Endothelial cell of umbilical vein (primary cell): ENCODE measurements around the gene ZBTB8A. TPM values are rescaled to one million over a fixed set of nuclear protein-coding genes. Genes with fewer than 3 reads are reported as not detected.
"Not testable (repeated sequence)": the region's sequence is repeated elsewhere in the genome, so short reads cannot be mapped to it uniquely, and the experiment has no call there.

Experiments
- BruUV-seq: library from RNA; stranded (reverse); fragments of 400-500 nt; replicated peaks from 2 replicates; lab custom pipeline; 2021; lab: Mats Ljungman, UMichigan
- CTCF ChIA-PET: fragments of 300-600, 350-600 bp; sonication (Branson Sonifier 250); formaldehyde crosslinking; loops from one replicate; lab custom pipeline; 2021; ENCODE audit warnings: antibody characterized with exemption, inconsistent platforms; lab: Charles Lee
- POLR2A ChIA-PET: fragments of 300-600, 350-600 bp; sonication (Branson Sonifier 250); formaldehyde crosslinking; loops from one replicate; lab custom pipeline; 2021; ENCODE audit warnings: antibody characterized with exemption, inconsistent platforms; lab: Charles Lee
- DNase-seq: peaks from one replicate; pipeline ENCODE4 v3.0.0-alpha.2; 2011; ENCODE audit warnings: low read depth, low spot score
- FAIRE-seq: peaks from 2 replicates; lab custom pipeline; 2011; peaks lifted over from hg19 to GRCh38; lab: Jason Lieb, UNC
- H2AFZ ChIP-seq: 2 replicates; pipeline ENCODE4 v1.6.0; 2012; ENCODE audit warnings: low read depth, low read length, control low read depth, inconsistent platforms
- H3K27ac ChIP-seq: 2 replicates; pipeline ENCODE4 v1.5.1; 2011; ENCODE audit warnings: low read depth, mild to moderate bottlenecking, control low read depth, low read length, moderate library complexity; ENCODE audit not compliant: insufficient read depth
- H3K27me3 ChIP-seq, 2 experiments: 2 replicates each; pipeline versions ENCODE4 v1.6.0 to v1.6.1; 2011; ENCODE audit warnings: low read length in 2 of 2, mixed read lengths in 1 of 2; ENCODE audit not compliant: control insufficient read depth in 2 of 2, insufficient read depth in 2 of 2
- H3K36me3 ChIP-seq, 2 experiments: 2 replicates in 1 of 2; 3 replicates in 1 of 2; pipeline ENCODE4 v1.5.1; 2011; ENCODE audit warnings: low read length in 2 of 2, mild to moderate bottlenecking in 1 of 2, moderate library complexity in 1 of 2; ENCODE audit not compliant: control insufficient read depth in 2 of 2, insufficient read depth in 2 of 2; ENCODE audit errors: extremely low read depth in 1 of 2
- H3K4me1 ChIP-seq: 3 replicates; pipeline ENCODE4 v1.5.1; 2011; ENCODE audit warnings: mild to moderate bottlenecking, low read length; ENCODE audit not compliant: control insufficient read depth, insufficient read depth; ENCODE audit errors: extremely low read depth
- H3K4me2 ChIP-seq: 2 replicates; pipeline ENCODE4 v1.6.1; 2011; ENCODE audit warnings: low read length, control low read depth, mixed read lengths; ENCODE audit not compliant: insufficient read depth
- H3K4me3 ChIP-seq, 3 experiments: fragments of 200-600 bp in 1 of 3; sonication (generic), shearing (Covaris generic) in 1 of 3; replicated peaks in 1 of 3; 2 replicates each; pipeline ENCODE4 v1.5.1; 2011 to 2016; ENCODE audit warnings: control low read depth in 3 of 3, low read length in 3 of 3, mild to moderate bottlenecking in 2 of 3, inconsistent platforms in 1 of 3, low read depth in 1 of 3, moderate library complexity in 1 of 3; ENCODE audit not compliant: insufficient read depth in 1 of 3
- H3K79me2 ChIP-seq: 2 replicates; pipeline ENCODE4 v1.6.0; 2012; ENCODE audit warnings: low read length, inconsistent platforms; ENCODE audit not compliant: control insufficient read depth, insufficient read depth
- H3K9ac ChIP-seq: replicated peaks from 2 replicates; pipeline ENCODE3; 2011; ENCODE audit warnings: low read length, control low read depth; ENCODE audit not compliant: insufficient read depth; ENCODE audit errors: extremely low read depth
- H3K9me1 ChIP-seq: replicated peaks from 3 replicates; pipeline ENCODE4 v1.6.0; 2011; ENCODE audit warnings: mild to moderate bottlenecking, low read length; ENCODE audit not compliant: control insufficient read depth, insufficient read depth; ENCODE audit errors: extremely low read depth
- H3K9me3 ChIP-seq: replicated peaks from 2 replicates; pipeline ENCODE4 v1.5.1; 2012; ENCODE audit warnings: low read length, inconsistent platforms; ENCODE audit not compliant: control insufficient read depth, insufficient read depth
- H4K20me1 ChIP-seq: replicated peaks from 2 replicates; pipeline ENCODE3; 2011; ENCODE audit warnings: mild to moderate bottlenecking, low read length; ENCODE audit not compliant: control insufficient read depth, insufficient read depth; ENCODE audit errors: extremely low read depth
- CTCF ChIP-seq, 2 donors: IDR thresholded peaks; 1 replicate in 1 of 2; 2 replicates in 1 of 2; pipeline ENCODE4 v1.5.1; 2011; ENCODE audit warnings: low read length in 2 of 2, mild to moderate bottlenecking in 2 of 2, moderate library complexity in 2 of 2, control low read depth in 1 of 2, inconsistent platforms in 1 of 2, low read depth in 1 of 2; ENCODE audit not compliant: insufficient read depth in 1 of 2; ENCODE audit errors: extremely low read depth in 1 of 2
- EZH2 ChIP-seq: IDR thresholded peaks from 2 replicates; pipeline ENCODE4 v1.6.1; 2012; ENCODE audit warnings: borderline replicate concordance, low read depth, mild to moderate bottlenecking, moderate library complexity, low read length, inconsistent platforms; ENCODE audit not compliant: severe bottlenecking
- FOS ChIP-seq: IDR thresholded peaks from 2 replicates; pipeline ENCODE4 v1.6.1; 2011; ENCODE audit warnings: mild to moderate bottlenecking, low read length, moderate library complexity, borderline replicate concordance; ENCODE audit not compliant: insufficient read depth
- GATA2 ChIP-seq: IDR thresholded peaks from 2 replicates; pipeline ENCODE4 v1.7.0; 2011; ENCODE audit warnings: low read depth, mild to moderate bottlenecking, moderate library complexity, mixed read lengths, low read length; ENCODE audit not compliant: insufficient read length, insufficient read depth
- JUN ChIP-seq: IDR thresholded peaks from 2 replicates; pipeline ENCODE4 v1.6.1; 2011; ENCODE audit warnings: borderline replicate concordance, low read depth; ENCODE audit not compliant: insufficient read length, insufficient read depth
- MYC ChIP-seq: IDR thresholded peaks from one replicate; pipeline ENCODE4 v1.6.1; 2011; ENCODE audit warnings: mild to moderate bottlenecking, low read depth, low read length
- POLR2A ChIP-seq: IDR thresholded peaks from 2 replicates; pipeline ENCODE4 v1.6.1; 2012; ENCODE audit warnings: low read depth, mild to moderate bottlenecking, control low read depth, low read length
- POLR2AphosphoS5 ChIP-seq: IDR thresholded peaks from 2 replicates; pipeline ENCODE4 v1.6.1; 2012; ENCODE audit warnings: low read depth, mild to moderate bottlenecking, control low read depth, low read length, moderate library complexity; ENCODE audit not compliant: insufficient read depth
- dilution Hi-C: fragments of 300-500 bp; cut with MboI; formaldehyde crosslinking; loops from one replicate; pipeline ENCODE4 v1.15.0; 2019; ENCODE audit warnings: low sequenced_read_pairs; ENCODE audit not compliant: extremely low pct_ligation_motif_present
- intact Hi-C: fragments of 100-400 bp; cut with micrococcal nuclease; formaldehyde crosslinking; loops from one replicate; pipeline ENCODE4 v1.10.0; 2022
- polyA plus RNA-seq, 4 experiments: library from polyadenylated mRNA; depleted of rRNA in 3 of 4; stranded (reverse) in 3 of 4; unstranded in 1 of 4; fragments of >200 nt; gene quantifications; 2 replicates each; pipeline versions ENCODE4 v1.2.1 to v1.2.3, GENCODE V29; 2011 to 2012; ENCODE audit warnings: missing spikeins in 1 of 4
- total RNA-seq: library from RNA; stranded (reverse); gene quantifications from 2 replicates; pipeline ENCODE4 v1.2.3, GENCODE V29; 2021
- TF ChIP-seq, protein P1 (sequence below): IDR thresholded peaks from 2 replicates; pipeline ENCODE4 v1.6.1; 2011; ENCODE audit not compliant: insufficient read depth, insufficient read length

The ZBTB8A gene
- total and polyA plus RNA-seq, 2 donors (not counting 3 experiments of a cell fraction or from before 2014, with no cell fraction given) = 3.1 to 9.6 TPM

- H3K4me1 ChIP-seq = no peaks in the 10 kb centered on the region
- POLR2A ChIA-PET = no interaction called here
- intact Hi-C loops (no loop called here), dilution Hi-C loops (no loop called here)
- no peaks in the 10 kb centered on the region for H3K9me3 ChIP-seq
- no peaks in the 10 kb centered on the region for H3K36me3 ChIP-seq
- TF ChIP-seq POLR2A = no peak
- TF ChIP-seq, protein P1, sequence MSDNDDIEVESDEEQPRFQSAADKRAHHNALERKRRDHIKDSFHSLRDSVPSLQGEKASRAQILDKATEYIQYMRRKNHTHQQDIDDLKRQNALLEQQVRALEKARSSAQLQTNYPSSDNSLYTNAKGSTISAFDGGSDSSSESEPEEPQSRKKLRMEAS = no peak
- TF ChIP-seq EZH2 = no peak
- no peak for TF ChIP-seq POLR2AphosphoS5
- no peak for TF ChIP-seq JUN
- no peak for TF ChIP-seq CTCF (IDR thresholded peaks at IDR 0.05; ENCODE audit: extremely low read depth in 1 of 2, insufficient read depth in 1 of 2, low read depth in 1 of 2, low read length in 2 of 2)
- TF ChIP-seq MYC = no peak
- TF ChIP-seq GATA2 = no peak
- no peak for TF ChIP-seq FOS
- CTCF ChIA-PET = interaction anchor here (0.7 to 2.8 kb wide), 4 partner anchors 9 to 518 kb away, joined by 3 to 7 read pairs (median 4); no protein-coding TSS in a partner anchor
- H3K9me1 ChIP-seq = no peaks in the 10 kb centered on the region
- H3K4me3 ChIP-seq = no peak overlapping the region
- FAIRE-seq = no peak
- no peaks in the 10 kb centered on the region for H3K79me2 ChIP-seq
- H3K4me2 ChIP-seq = no peak overlapping the region
- no peak overlapping the region for H3K27ac ChIP-seq
- peaks cover 0 to 2% of the 10 kb centered on the region in 2 experiments for H3K27me3 ChIP-seq
- H4K20me1 ChIP-seq = no peaks in the 10 kb centered on the region
- BruUV-seq = no TSS peak
- no peak for DNase-seq
- H2AFZ ChIP-seq = no peak overlapping the region
- no peak overlapping the region for H3K9ac ChIP-seq
Measured at GRCh38 chr1:32525661-32526444, 13.4 kb upstream of the ZBTB8A start.

DNA sequence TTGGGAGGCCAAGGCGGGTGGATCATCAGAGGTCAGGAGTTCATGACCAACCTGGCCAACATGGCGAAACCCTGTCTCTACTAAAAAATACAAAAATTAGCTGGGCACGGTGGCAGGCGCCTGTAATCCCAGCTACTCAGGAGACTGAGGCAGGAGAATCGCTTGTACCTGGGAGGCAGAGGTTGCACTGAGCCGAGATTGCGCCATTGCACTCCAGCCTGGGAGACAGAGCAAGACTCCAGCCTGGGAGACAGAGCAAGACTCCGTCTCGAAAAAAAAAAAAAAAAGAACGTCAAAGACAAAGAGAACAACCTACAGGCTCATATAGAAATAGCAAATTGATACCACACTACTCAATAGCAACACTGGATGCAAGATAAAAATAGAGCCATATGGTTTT, 10.7 kb upstream of the ZBTB8A start:
- H3K9me1 ChIP-seq, DNase-seq, H3K4me1 ChIP-seq, FAIRE-seq, H3K9me3 ChIP-seq, H3K36me3 ChIP-seq, intact Hi-C loops, H4K20me1 ChIP-seq, CTCF ChIA-PET, H3K79me2 ChIP-seq, H2AFZ ChIP-seq, H3K4me2 ChIP-seq, H3K4me3 ChIP-seq, H3K27ac ChIP-seq, BruUV-seq, dilution Hi-C loops, H3K27me3 ChIP-seq, H3K9ac ChIP-seq: not testable (repeated sequence)
- POLR2A ChIA-PET = interaction anchor here (0.7 kb wide), 1 partner anchor 32 kb away, joined by 4 read pairs; no protein-coding TSS in a partner anchor
